Neural crest cell (in vitro differentiated cells): ENCODE results near the gene KMT2E. TPM values are rescaled to one million over a fixed set of nuclear protein-coding genes. Genes with fewer than 3 reads are reported as not detected.

ENCODE experiments used
- DNase-seq: peaks from one replicate; pipeline ENCODE4 v3.0.0; 2021; ENCODE audit warnings: low read depth, mixed read lengths, low spot score
- H3K27ac Mint-ChIP-seq: one replicate; pipeline ENCODE4 v1.8.0; 2021; ENCODE audit warnings: mild to moderate bottlenecking, mixed read lengths; ENCODE audit not compliant: unreplicated experiment
- H3K27me3 Mint-ChIP-seq: 2 replicates; pipeline ENCODE4 v1.8.0; 2021; ENCODE audit warnings: low read depth, mild to moderate bottlenecking, mixed read lengths
- H3K36me3 Mint-ChIP-seq: 2 replicates; pipeline ENCODE4 v1.8.0; 2021; ENCODE audit warnings: low read depth, mild to moderate bottlenecking, mixed read lengths
- H3K4me1 Mint-ChIP-seq: 2 replicates; pipeline ENCODE4 v1.8.0; 2021; ENCODE audit warnings: mixed read lengths
- H3K4me3 Mint-ChIP-seq: one replicate; pipeline ENCODE4 v1.8.0; 2021; ENCODE audit warnings: mild to moderate bottlenecking, mixed read lengths
- H3K9me3 Mint-ChIP-seq: 2 replicates; pipeline ENCODE4 v1.8.0; 2021; ENCODE audit warnings: mixed read lengths
- total RNA-seq: library from RNA; stranded (reverse); gene quantifications from 2 replicates; pipeline ENCODE4 v1.2.1, GENCODE V29; 2021
- TF ChIP-seq, protein P1 (sequence below): fragments of 200-600 bp; sonication (generic); conservative IDR thresholded peaks from 2 replicates; pipeline ENCODE4 v1.5.0; 2021; ENCODE audit warnings: antibody characterized with exemption, mild to moderate bottlenecking

The KMT2E gene
- total RNA-seq, 1 donor from 2014 or later: 75.5 TPM

GRCh38 chr7:105060923-105061322 is 46.9 kb downstream of the KMT2E start:
- no peaks in the 10 kb centered on the region for H3K4me1 Mint-ChIP-seq
- no peak overlapping the region for H3K27ac Mint-ChIP-seq
- no peaks in the 10 kb centered on the region for H3K9me3 Mint-ChIP-seq
- no peaks in the 10 kb centered on the region for H3K27me3 Mint-ChIP-seq
- DNase-seq: no peak
- H3K4me3 Mint-ChIP-seq: no peak overlapping the region
- no peaks in the 10 kb centered on the region for H3K36me3 Mint-ChIP-seq
- TF ChIP-seq, protein P1, sequence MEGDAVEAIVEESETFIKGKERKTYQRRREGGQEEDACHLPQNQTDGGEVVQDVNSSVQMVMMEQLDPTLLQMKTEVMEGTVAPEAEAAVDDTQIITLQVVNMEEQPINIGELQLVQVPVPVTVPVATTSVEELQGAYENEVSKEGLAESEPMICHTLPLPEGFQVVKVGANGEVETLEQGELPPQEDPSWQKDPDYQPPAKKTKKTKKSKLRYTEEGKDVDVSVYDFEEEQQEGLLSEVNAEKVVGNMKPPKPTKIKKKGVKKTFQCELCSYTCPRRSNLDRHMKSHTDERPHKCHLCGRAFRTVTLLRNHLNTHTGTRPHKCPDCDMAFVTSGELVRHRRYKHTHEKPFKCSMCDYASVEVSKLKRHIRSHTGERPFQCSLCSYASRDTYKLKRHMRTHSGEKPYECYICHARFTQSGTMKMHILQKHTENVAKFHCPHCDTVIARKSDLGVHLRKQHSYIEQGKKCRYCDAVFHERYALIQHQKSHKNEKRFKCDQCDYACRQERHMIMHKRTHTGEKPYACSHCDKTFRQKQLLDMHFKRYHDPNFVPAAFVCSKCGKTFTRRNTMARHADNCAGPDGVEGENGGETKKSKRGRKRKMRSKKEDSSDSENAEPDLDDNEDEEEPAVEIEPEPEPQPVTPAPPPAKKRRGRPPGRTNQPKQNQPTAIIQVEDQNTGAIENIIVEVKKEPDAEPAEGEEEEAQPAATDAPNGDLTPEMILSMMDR: no peak

GRCh38 chr7:105065104-105065503 is 51.1 kb downstream of the KMT2E start:
- H3K27ac Mint-ChIP-seq: no peak overlapping the region
- H3K4me3 Mint-ChIP-seq: no peak overlapping the region
- no peak for DNase-seq
- peaks cover 4% of the 10 kb centered on the region for H3K36me3 Mint-ChIP-seq
- TF ChIP-seq, protein P1: no peak
- no peaks in the 10 kb centered on the region for H3K9me3 Mint-ChIP-seq
- H3K4me1 Mint-ChIP-seq: no peaks in the 10 kb centered on the region
- H3K27me3 Mint-ChIP-seq: no peaks in the 10 kb centered on the region

GRCh38 chr7:105067691-105068090 is 53.7 kb downstream of the KMT2E start:
- Mint-ChIP-seq H3K4me1 (no peaks in the 10 kb centered on the region), H3K9me3 (no peaks in the 10 kb centered on the region), H3K4me3 (no peak overlapping the region), H3K27ac (no peak overlapping the region), H3K36me3 (peaks cover 4% of the 10 kb centered on the region), H3K27me3 (no peaks in the 10 kb centered on the region)
- DNase-seq: no peak
- TF ChIP-seq, protein P1: no peak

- DNase-seq: no peak
- Mint-ChIP-seq H3K4me3 (no peak overlapping the region), H3K4me1 (no peaks in the 10 kb centered on the region), H3K27ac (no peak overlapping the region), H3K36me3 (peaks cover 4% of the 10 kb centered on the region), H3K27me3 (no peaks in the 10 kb centered on the region), H3K9me3 (no peaks in the 10 kb centered on the region)
- TF ChIP-seq, protein P1: no peak
Measured at GRCh38 chr7:105068886-105069285, 54.9 kb downstream of the KMT2E start.

DNA sequence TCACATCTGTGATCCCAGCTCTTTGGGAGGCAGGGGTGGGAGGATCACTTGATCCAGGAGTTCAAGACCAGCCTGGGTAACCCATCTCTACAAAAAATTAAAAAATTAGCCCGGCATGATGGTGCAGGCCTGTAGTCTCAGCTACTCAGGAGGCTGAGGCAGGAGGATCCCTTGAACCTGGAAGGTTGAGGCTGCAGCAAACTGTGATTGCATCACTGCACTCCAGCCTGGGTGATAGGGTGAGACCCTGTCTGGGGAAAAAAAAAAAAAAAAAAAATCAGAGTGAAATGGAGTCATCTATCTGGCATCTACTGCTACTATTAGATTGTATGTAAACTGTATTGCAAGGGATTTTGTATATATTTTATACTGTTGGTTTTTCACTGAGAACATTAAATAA is 59.1 kb downstream of the KMT2E start:
- Mint-ChIP-seq H3K36me3 (peaks cover 8% of the 10 kb centered on the region), H3K27ac (no peak overlapping the region), H3K4me1 (no peaks in the 10 kb centered on the region), H3K4me3 (no peak overlapping the region), H3K27me3 (no peaks in the 10 kb centered on the region), H3K9me3 (no peaks in the 10 kb centered on the region)
- DNase-seq: no peak
- TF ChIP-seq, protein P1: no peak

- peaks cover 9% of the 10 kb centered on the region for H3K36me3 Mint-ChIP-seq
- no peak overlapping the region for H3K27ac Mint-ChIP-seq
- no peak for DNase-seq
- H3K9me3 Mint-ChIP-seq: no peaks in the 10 kb centered on the region
- H3K4me1 Mint-ChIP-seq: no peaks in the 10 kb centered on the region
- no peak overlapping the region for H3K4me3 Mint-ChIP-seq
- H3K27me3 Mint-ChIP-seq: no peaks in the 10 kb centered on the region
- TF ChIP-seq, protein P1: no peak
Measured at GRCh38 chr7:105079348-105079747, 65.3 kb downstream of the KMT2E start.
